Measurements from ENCODE around the gene SCO1.

SCO1 gene

GRCh38 chr17:10652984-10653659, 44.2 kb downstream of the SCO1 start:
- Histone ChIP-seq H3K4me1 (ENCODE audit: insufficient read depth, low read length, severe bottlenecking) (no peaks in the 10 kb centered on the region), H3K4me3 (ENCODE audit: low read depth, low read length, poor library complexity, severe bottlenecking) (no peak overlapping the region), H3K27me3 (ENCODE audit: insufficient read depth, low read length) (peaks cover 8% of the 10 kb centered on the region), H3F3A (ENCODE audit: insufficient read depth, low read length) (no peaks in the 10 kb centered on the region), H3K9ac (ENCODE audit: low read length) (no peak overlapping the region), H3K27ac (ENCODE audit: low read depth, low read length, poor library complexity, severe bottlenecking) (no peak overlapping the region), H3K9me3 (ENCODE audit: low read length) (no peaks in the 10 kb centered on the region), H3K4me2 (ENCODE audit: low read length) (no peak overlapping the region), H3K36me3 (ENCODE audit: insufficient read depth, low read length) (no peaks in the 10 kb centered on the region), H2AFZ (ENCODE audit: low read length) (no peak overlapping the region), H3K9me2 (ENCODE audit: low read depth, low read length) (no peaks in the 10 kb centered on the region), H3K79me2 (ENCODE audit: insufficient read depth, low read length) (no peaks in the 10 kb centered on the region), H4K20me1 (ENCODE audit: insufficient read depth, low read length) (no peaks in the 10 kb centered on the region)
- TF ChIP-seq CTCF (IDR thresholded peaks at IDR 0.05; ENCODE audit: low read length) = no peak
- no peak for TF ChIP-seq EZH2 (IDR thresholded peaks at IDR 0.05; ENCODE audit: borderline replicate concordance, low read length)

- Histone ChIP-seq H3K4me2 (ENCODE audit: low read length) (no peak overlapping the region), H4K20me1 (ENCODE audit: insufficient read depth, low read length) (no peaks in the 10 kb centered on the region), H3K9ac (ENCODE audit: low read length) (no peak overlapping the region)
These were observed 45.4 kb downstream of the SCO1 start for GRCh38 chr17:10651927-10652326.

GRCh38 chr17:10649602-10650001, 47.7 kb downstream of the SCO1 start:
- Histone ChIP-seq H3K4me2 (ENCODE audit: low read length) (no peak overlapping the region), H3K27ac (ENCODE audit: low read depth, low read length, poor library complexity, severe bottlenecking) (no peak overlapping the region), H3K9me2 (ENCODE audit: low read depth, low read length) (no peaks in the 10 kb centered on the region), H3K27me3 (ENCODE audit: insufficient read depth, low read length) (0 out of 2 replicates have a peak, but pooled peaks cover 3% of the 10 kb centered on the region), H3K4me3 (ENCODE audit: low read depth, low read length, poor library complexity, severe bottlenecking) (no peak overlapping the region), H3K4me1 (ENCODE audit: insufficient read depth, low read length, severe bottlenecking) (no peaks in the 10 kb centered on the region), H3K9ac (ENCODE audit: low read length) (no peak overlapping the region), H3K36me3 (ENCODE audit: insufficient read depth, low read length) (no peaks in the 10 kb centered on the region), H3K79me2 (ENCODE audit: insufficient read depth, low read length) (no peaks in the 10 kb centered on the region), H3F3A (ENCODE audit: insufficient read depth, low read length) (no peaks in the 10 kb centered on the region), H2AFZ (ENCODE audit: low read length) (no peak overlapping the region), H4K20me1 (ENCODE audit: insufficient read depth, low read length) (no peaks in the 10 kb centered on the region), H3K9me3 (ENCODE audit: low read length) (no peaks in the 10 kb centered on the region)
- no peak for TF ChIP-seq CTCF (IDR thresholded peaks at IDR 0.05; ENCODE audit: low read length)
- no peak for TF ChIP-seq EZH2 (IDR thresholded peaks at IDR 0.05; ENCODE audit: borderline replicate concordance, low read length)

More at GRCh38 chr17:10651927-10652326, 45.4 kb downstream of the SCO1 start:
- Histone ChIP-seq H3K4me3 (ENCODE audit: low read depth, low read length, poor library complexity, severe bottlenecking) (no peak overlapping the region), H3K9me2 (ENCODE audit: low read depth, low read length) (no peaks in the 10 kb centered on the region), H3K9me3 (ENCODE audit: low read length) (no peaks in the 10 kb centered on the region), H3K27me3 (ENCODE audit: insufficient read depth, low read length) (peaks cover 8% of the 10 kb centered on the region), H2AFZ (ENCODE audit: low read length) (no peak overlapping the region), H3K4me1 (ENCODE audit: insufficient read depth, low read length, severe bottlenecking) (no peaks in the 10 kb centered on the region), H3K27ac (ENCODE audit: low read depth, low read length, poor library complexity, severe bottlenecking) (no peak overlapping the region), H3K79me2 (ENCODE audit: insufficient read depth, low read length) (no peaks in the 10 kb centered on the region), H3K36me3 (ENCODE audit: insufficient read depth, low read length) (no peaks in the 10 kb centered on the region), H3F3A (ENCODE audit: insufficient read depth, low read length) (no peaks in the 10 kb centered on the region)
- TF ChIP-seq EZH2 (IDR thresholded peaks at IDR 0.05; ENCODE audit: borderline replicate concordance, low read length) (no peak), CTCF (IDR thresholded peaks at IDR 0.05; ENCODE audit: low read length) (no peak)
